IPS-18c (cell line): ENCODE results near the gene INTS14.

ENCODE experiments used
- H3K4me3 ChIP-seq: 2 replicates; pipeline ENCODE4 v1.7.0; 2013; ENCODE audit warnings: low read depth, mild to moderate bottlenecking, low read length, moderate library complexity; ENCODE audit not compliant: insufficient read depth
- H3K9me3 ChIP-seq: one replicate; pipeline ENCODE4 v1.6.1; 2013; ENCODE audit warnings: mild to moderate bottlenecking, low read length, moderate library complexity; ENCODE audit not compliant: control insufficient read depth, insufficient read depth

INTS14 gene

GRCh38 chr15:65610871-65611718 is at the start of gene INTS14:
INTS14 (minus strand) TSS chr15:65611131; CDS start chr15:65607380, 3,751 bp downstream.
- Histone ChIP-seq H3K4me3 (peak within 1 kb of the TSS; percentile 94), H3K9me3 (no peaks in the 10 kb centered on the region)

- Histone ChIP-seq H3K9me3 (no peaks in the 10 kb centered on the region), H3K4me3 (no peak overlapping the region)
Observed at GRCh38 chr15:65659502-65660052, 48.6 kb upstream of the INTS14 start.

GRCh38 chr15:65655457-65655856 is 44.5 kb upstream of the INTS14 start:
- Histone ChIP-seq H3K9me3 (no peaks in the 10 kb centered on the region), H3K4me3 (no peak overlapping the region)

- Histone ChIP-seq H3K4me3 (no peak overlapping the region), H3K9me3 (no peaks in the 10 kb centered on the region)
Observed at GRCh38 chr15:65655026-65655425, 44.1 kb upstream of the INTS14 start.

- Histone ChIP-seq H3K9me3 (no peaks in the 10 kb centered on the region), H3K4me3 (no peak overlapping the region)
Observed at GRCh38 chr15:65653801-65654521, 43.0 kb upstream of the INTS14 start.

GRCh38 chr15:65653341-65653740 is 42.4 kb upstream of the INTS14 start:
- Histone ChIP-seq H3K9me3 (no peaks in the 10 kb centered on the region), H3K4me3 (no peak overlapping the region)

GRCh38 chr15:65651831-65652749 is 41.2 kb upstream of the INTS14 start:
- Histone ChIP-seq H3K4me3 (no peak overlapping the region), H3K9me3 (no peaks in the 10 kb centered on the region)

- H3K4me3 ChIP-seq, result no peak overlapping the region
- H3K9me3 ChIP-seq, result no peaks in the 10 kb centered on the region
Observed at GRCh38 chr15:65651042-65651322, 40.1 kb upstream of the INTS14 start.

GRCh38 chr15:65650312-65651041 is 39.5 kb upstream of the INTS14 start:
- Histone ChIP-seq H3K9me3 (no peaks in the 10 kb centered on the region), H3K4me3 (no peak overlapping the region)

GRCh38 chr15:65646486-65646885 is 35.6 kb upstream of the INTS14 start:
- H3K9me3 ChIP-seq, result no peaks in the 10 kb centered on the region
- no peak overlapping the region for H3K4me3 ChIP-seq

GRCh38 chr15:65645392-65645791 is 34.5 kb upstream of the INTS14 start:
- Histone ChIP-seq H3K9me3 (no peaks in the 10 kb centered on the region), H3K4me3 (no peak overlapping the region)

GRCh38 chr15:65644282-65644681 is 33.4 kb upstream of the INTS14 start:
- no peaks in the 10 kb centered on the region for H3K9me3 ChIP-seq
- H3K4me3 ChIP-seq, result no peak overlapping the region

- no peak overlapping the region for H3K4me3 ChIP-seq
- H3K9me3 ChIP-seq, result no peaks in the 10 kb centered on the region
Observed at GRCh38 chr15:65642594-65642993, 31.7 kb upstream of the INTS14 start.

GRCh38 chr15:65641768-65642475 is 31.0 kb upstream of the INTS14 start:
- Histone ChIP-seq H3K9me3 (no peaks in the 10 kb centered on the region), H3K4me3 (no peak overlapping the region)

GRCh38 chr15:65639509-65639908 is 28.6 kb upstream of the INTS14 start:
- H3K4me3 ChIP-seq, result no peak overlapping the region
- no peaks in the 10 kb centered on the region for H3K9me3 ChIP-seq

- Histone ChIP-seq H3K4me3 (no peak overlapping the region), H3K9me3 (no peaks in the 10 kb centered on the region)
Observed at GRCh38 chr15:65638681-65639089, 27.8 kb upstream of the INTS14 start.
